Prostate gland (tissue), 2 donors: Measurements from ENCODE around the gene FXYD6.

ENCODE experiments used
- POLR2A ChIP-seq: fragments of 450-650 bp; IDR thresholded peaks from one replicate; pipeline ENCODE4 v1.6.1; 2016; ENCODE audit warnings: antibody characterized with exemption, mild to moderate bottlenecking
- POLR2AphosphoS5 ChIP-seq: sonication (generic); formaldehyde crosslinking; IDR thresholded peaks from one replicate; pipeline ENCODE4 v1.6.1; 2017; ENCODE audit warnings: antibody characterized with exemption
- TF ChIP-seq, protein P1 (sequence below), 4 experiments: fragments of 200-600 bp in 2 of 4; fragments of 450-650 bp in 2 of 4; sonication (generic) in 2 of 4; IDR thresholded peaks; 1 replicate in 3 of 4; 2 replicates in 1 of 4; pipeline ENCODE4 v1.5.1; 2016 to 2019; ENCODE audit warnings: antibody characterized with exemption in 4 of 4, mild to moderate bottlenecking in 2 of 4, moderate library complexity in 2 of 4

DNA sequence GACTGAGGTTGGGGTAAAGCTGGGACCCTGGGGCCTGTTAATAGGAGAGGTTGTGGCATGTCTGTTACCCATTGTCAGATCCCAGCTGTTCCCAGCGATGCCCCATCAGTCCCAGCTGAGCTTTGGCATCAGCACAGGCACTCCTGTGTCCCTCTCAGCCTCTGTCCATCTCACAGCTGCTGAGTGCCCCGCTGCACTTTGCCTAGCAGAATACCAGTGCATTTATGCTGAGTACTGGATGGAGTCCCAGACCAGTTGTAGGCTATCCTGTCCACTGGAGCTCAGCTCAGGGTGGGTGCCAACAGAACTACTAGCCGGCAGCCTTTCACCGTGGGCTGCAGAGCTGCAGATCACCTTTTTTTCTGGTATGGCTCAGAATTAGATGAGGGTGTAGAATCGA, 9.9 kb downstream of the FXYD6 start:
- TF ChIP-seq POLR2A (no peak), POLR2AphosphoS5 (no peak)
- TF ChIP-seq, protein P1, sequence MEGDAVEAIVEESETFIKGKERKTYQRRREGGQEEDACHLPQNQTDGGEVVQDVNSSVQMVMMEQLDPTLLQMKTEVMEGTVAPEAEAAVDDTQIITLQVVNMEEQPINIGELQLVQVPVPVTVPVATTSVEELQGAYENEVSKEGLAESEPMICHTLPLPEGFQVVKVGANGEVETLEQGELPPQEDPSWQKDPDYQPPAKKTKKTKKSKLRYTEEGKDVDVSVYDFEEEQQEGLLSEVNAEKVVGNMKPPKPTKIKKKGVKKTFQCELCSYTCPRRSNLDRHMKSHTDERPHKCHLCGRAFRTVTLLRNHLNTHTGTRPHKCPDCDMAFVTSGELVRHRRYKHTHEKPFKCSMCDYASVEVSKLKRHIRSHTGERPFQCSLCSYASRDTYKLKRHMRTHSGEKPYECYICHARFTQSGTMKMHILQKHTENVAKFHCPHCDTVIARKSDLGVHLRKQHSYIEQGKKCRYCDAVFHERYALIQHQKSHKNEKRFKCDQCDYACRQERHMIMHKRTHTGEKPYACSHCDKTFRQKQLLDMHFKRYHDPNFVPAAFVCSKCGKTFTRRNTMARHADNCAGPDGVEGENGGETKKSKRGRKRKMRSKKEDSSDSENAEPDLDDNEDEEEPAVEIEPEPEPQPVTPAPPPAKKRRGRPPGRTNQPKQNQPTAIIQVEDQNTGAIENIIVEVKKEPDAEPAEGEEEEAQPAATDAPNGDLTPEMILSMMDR (IDR thresholded peaks at IDR 0.05) = no peak
